WTC11 (cell line): ENCODE results near the gene ATRX. TPM values are rescaled to one million over a fixed set of nuclear protein-coding genes. Genes with fewer than 3 reads are reported as not detected.
"Not testable (repeated sequence)": the region's sequence is repeated elsewhere in the genome, so short reads cannot be mapped to it uniquely, and the experiment has no call there.

ENCODE experiments used
- ATAC-seq: fragments of 200-7000 bp; cut with Tn5 transposase; 2 replicates; pipeline ENCODE4 v1.10.0; 2021; ENCODE audit warnings: mild to moderate bottlenecking, moderate library complexity
- CTCF ChIA-PET: fragments of 300-600 bp; sonication (Branson Sonifier 250); formaldehyde crosslinking; loops from one replicate; lab custom pipeline; 2021; ENCODE audit warnings: antibody characterized with exemption; lab: Charles Lee
- POLR2A ChIA-PET: fragments of 350-600 bp; sonication (Branson Sonifier 250); formaldehyde crosslinking; loops from one replicate; lab custom pipeline; 2021; ENCODE audit warnings: antibody characterized with exemption; lab: Charles Lee
- DNase-seq: peaks from one replicate; pipeline ENCODE4 v3.0.0; 2021; ENCODE audit warnings: low spot score
- H3K27ac Mint-ChIP-seq: 2 replicates; pipeline ENCODE4 v1.8.0; 2021; ENCODE audit warnings: mixed read lengths
- H3K27me3 Mint-ChIP-seq: 2 replicates; pipeline ENCODE4 v1.8.0; 2021; ENCODE audit warnings: low read depth, mild to moderate bottlenecking, moderate library complexity, mixed read lengths
- H3K36me3 Mint-ChIP-seq: 2 replicates; pipeline ENCODE4 v1.8.0; 2021; ENCODE audit warnings: mixed read lengths
- H3K4me1 Mint-ChIP-seq: 2 replicates; pipeline ENCODE4 v1.8.0; 2022; ENCODE audit warnings: mixed read lengths
- H3K4me3 Mint-ChIP-seq: 2 replicates; pipeline ENCODE4 v1.8.0; 2021; ENCODE audit warnings: mild to moderate bottlenecking, moderate library complexity, mixed read lengths
- H3K9me3 Mint-ChIP-seq: 2 replicates; pipeline ENCODE4 v1.8.0; 2021; ENCODE audit warnings: mixed read lengths
- ARID4B ChIP-seq: sonication (generic); formaldehyde crosslinking; IDR thresholded peaks from 2 replicates; pipeline ENCODE4 v1.8.0; 2023; ENCODE audit warnings: missing genetic modification reagents, mild to moderate bottlenecking, borderline replicate concordance
- E2F1 ChIP-seq: sonication (generic); formaldehyde crosslinking; IDR thresholded peaks from 2 replicates; pipeline ENCODE4 v1.8.0; 2022; ENCODE audit warnings: mild to moderate bottlenecking, missing genetic modification reagents
- E2F5 ChIP-seq: sonication (generic); formaldehyde crosslinking; IDR thresholded peaks from 2 replicates; pipeline ENCODE4 v1.8.1; 2022; ENCODE audit warnings: mild to moderate bottlenecking, moderate library complexity, missing genetic modification reagents
- ELF4 ChIP-seq: sonication (generic); formaldehyde crosslinking; IDR thresholded peaks from 2 replicates; pipeline ENCODE4 v1.8.1; 2022; ENCODE audit warnings: low read depth, mild to moderate bottlenecking, moderate library complexity, missing genetic modification reagents
- ESRRA ChIP-seq: sonication (generic); formaldehyde crosslinking; IDR thresholded peaks from 2 replicates; pipeline ENCODE4 v1.8.1; 2022; ENCODE audit warnings: mild to moderate bottlenecking, missing genetic modification reagents, borderline replicate concordance
- ETV6 ChIP-seq: sonication (generic); formaldehyde crosslinking; IDR thresholded peaks from 2 replicates; pipeline ENCODE4 v1.8.1; 2022; ENCODE audit warnings: mild to moderate bottlenecking, missing genetic modification reagents
- FOXP1 ChIP-seq: sonication (generic); formaldehyde crosslinking; IDR thresholded peaks from 2 replicates; pipeline ENCODE4 v1.8.0; 2022; ENCODE audit warnings: missing genetic modification reagents, mild to moderate bottlenecking, moderate library complexity, borderline replicate concordance
- GRHL2 ChIP-seq: fragments of 250-450 bp; sonication (Bioruptor Pico); IDR thresholded peaks from 2 replicates; pipeline ENCODE4 v1.8.0; 2022; ENCODE audit warnings: mild to moderate bottlenecking, moderate library complexity; ENCODE audit not compliant: insufficient replicate concordance, severe bottlenecking
- MXD4 ChIP-seq: fragments of 250-450 bp; sonication (Bioruptor Pico); IDR thresholded peaks from 2 replicates; pipeline ENCODE4 v1.8.0; 2021; ENCODE audit warnings: mild to moderate bottlenecking, moderate library complexity, borderline replicate concordance
- MYBL2 ChIP-seq: sonication (generic); formaldehyde crosslinking; IDR thresholded peaks from 2 replicates; pipeline ENCODE4 v1.8.1; 2023; ENCODE audit warnings: mild to moderate bottlenecking, moderate library complexity, missing genetic modification reagents
- PREB ChIP-seq: sonication (generic); formaldehyde crosslinking; IDR thresholded peaks from 2 replicates; pipeline ENCODE4 v1.8.1; 2022; ENCODE audit warnings: mild to moderate bottlenecking, missing genetic modification reagents, moderate library complexity, borderline replicate concordance
- TCF7 ChIP-seq: sonication (generic); formaldehyde crosslinking; IDR thresholded peaks from 2 replicates; pipeline ENCODE4 v1.8.0; 2022; ENCODE audit warnings: mild to moderate bottlenecking, low read depth, missing genetic modification reagents, moderate library complexity
- ZNF532 ChIP-seq: fragments of 250-450 bp; sonication (Bioruptor Pico); IDR thresholded peaks from 2 replicates; pipeline ENCODE4 v1.9.0; 2021; ENCODE audit warnings: mild to moderate bottlenecking, borderline replicate concordance
- total RNA-seq: library from RNA; stranded (reverse); gene quantifications from 3 replicates; pipeline ENCODE4 v1.2.3, GENCODE V29; 2021

ATRX gene
- total RNA-seq, 1 experiment from 2014 or later = 96.6 TPM

- no peak for TF ChIP-seq ARID4B
- no peak for TF ChIP-seq TCF7
- TF ChIP-seq ESRRA (CRISPR knock-in tag) = no peak
- TF ChIP-seq GRHL2 (CRISPR knock-in tag) = no peak
- no peak for TF ChIP-seq MYBL2
- no peak for TF ChIP-seq E2F5 (CRISPR knock-in tag)
Measured at GRCh38 chrX:77622672-77623071, 163.3 kb downstream of the ATRX start (continued).

GRCh38 chrX:77622233-77622632, 163.8 kb downstream of the ATRX start:
- TF ChIP-seq ETV6 (no peak), ZNF532 (CRISPR knock-in tag) (no peak), FOXP1 (CRISPR knock-in tag) (no peak), E2F1 (CRISPR knock-in tag) (no peak), PREB (no peak), MXD4 (no peak), ELF4 (CRISPR knock-in tag) (no peak)
- Mint-ChIP-seq H3K36me3 (peaks cover 3% of the 10 kb centered on the region), H3K4me3 (no peak overlapping the region), H3K4me1 (peaks cover 31% of the 10 kb centered on the region), H3K27me3 (no peaks in the 10 kb centered on the region), H3K9me3 (no peaks in the 10 kb centered on the region), H3K27ac (peak overlapping the region; percentile 42; the same call in 1 of the 2 replicates)
- CTCF ChIA-PET = no interaction called here
- ATAC-seq = peak; percentile 51; the same call in 1 of the 2 replicates
- POLR2A ChIA-PET = interaction anchor here (1.0 kb wide), 1 partner anchor 283 kb away, joined by 4 read pairs; no protein-coding TSS in a partner anchor
- peak; percentile 9 for DNase-seq

- H3K4me1 Mint-ChIP-seq = peaks cover 31% of the 10 kb centered on the region
- ATAC-seq, H3K27ac Mint-ChIP-seq, H3K4me3 Mint-ChIP-seq, H3K27me3 Mint-ChIP-seq, DNase-seq, H3K36me3 Mint-ChIP-seq, POLR2A ChIA-PET, H3K9me3 Mint-ChIP-seq: not testable (repeated sequence)
- CTCF ChIA-PET = interaction anchor here (0.6 kb wide), 1 partner anchor 409 kb away, joined by 3 read pairs; no protein-coding TSS in a partner anchor
Measured at GRCh38 chrX:77621453-77621852, 164.6 kb downstream of the ATRX start.
